HG02938 (cell line): ENCODE data around the gene OPRL1.
"Not testable (repeated sequence)": the region's sequence is repeated elsewhere in the genome, so short reads cannot be mapped to it uniquely, and the experiment has no call there.

Experiments
- ATAC-seq: cut with Tn5 transposase; IDR thresholded peaks from one replicate; pipeline ENCODE4 v1.9.1; 2021; ENCODE audit warnings: mild to moderate bottlenecking, moderate library complexity; ENCODE audit not compliant: unreplicated experiment

Gene OPRL1

DNA sequence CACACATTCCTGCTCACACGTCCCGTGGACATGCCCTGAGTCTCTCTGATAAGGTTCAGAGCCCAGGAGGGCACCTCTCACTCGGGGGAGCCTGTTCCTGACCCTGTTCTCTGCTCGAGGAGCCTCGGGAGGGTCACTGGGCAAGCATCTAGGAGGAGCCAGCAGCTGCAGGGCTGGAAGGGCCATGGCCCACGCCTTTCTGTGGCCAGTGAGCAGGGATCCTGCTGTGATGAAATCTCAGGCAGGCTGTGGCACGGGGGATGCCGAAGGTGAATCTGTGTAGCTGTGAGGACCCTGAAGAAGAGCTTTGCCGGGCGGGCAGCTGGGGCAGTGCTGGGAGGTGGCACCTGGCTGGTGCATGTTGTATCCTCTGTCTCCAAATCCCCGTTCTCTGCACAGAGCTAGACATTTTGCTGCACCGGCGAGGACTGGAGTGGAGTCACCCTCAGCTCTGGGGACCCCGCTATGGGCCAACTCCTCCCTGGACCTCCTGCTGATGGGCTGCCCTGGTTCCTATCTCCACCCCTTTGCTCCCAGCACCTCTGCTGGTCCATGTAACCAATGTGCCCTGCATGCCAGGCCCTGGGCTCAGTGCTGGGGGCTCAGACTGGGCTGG is 34.6 kb downstream of the OPRL1 start:
- ATAC-seq: no peak

DNA sequence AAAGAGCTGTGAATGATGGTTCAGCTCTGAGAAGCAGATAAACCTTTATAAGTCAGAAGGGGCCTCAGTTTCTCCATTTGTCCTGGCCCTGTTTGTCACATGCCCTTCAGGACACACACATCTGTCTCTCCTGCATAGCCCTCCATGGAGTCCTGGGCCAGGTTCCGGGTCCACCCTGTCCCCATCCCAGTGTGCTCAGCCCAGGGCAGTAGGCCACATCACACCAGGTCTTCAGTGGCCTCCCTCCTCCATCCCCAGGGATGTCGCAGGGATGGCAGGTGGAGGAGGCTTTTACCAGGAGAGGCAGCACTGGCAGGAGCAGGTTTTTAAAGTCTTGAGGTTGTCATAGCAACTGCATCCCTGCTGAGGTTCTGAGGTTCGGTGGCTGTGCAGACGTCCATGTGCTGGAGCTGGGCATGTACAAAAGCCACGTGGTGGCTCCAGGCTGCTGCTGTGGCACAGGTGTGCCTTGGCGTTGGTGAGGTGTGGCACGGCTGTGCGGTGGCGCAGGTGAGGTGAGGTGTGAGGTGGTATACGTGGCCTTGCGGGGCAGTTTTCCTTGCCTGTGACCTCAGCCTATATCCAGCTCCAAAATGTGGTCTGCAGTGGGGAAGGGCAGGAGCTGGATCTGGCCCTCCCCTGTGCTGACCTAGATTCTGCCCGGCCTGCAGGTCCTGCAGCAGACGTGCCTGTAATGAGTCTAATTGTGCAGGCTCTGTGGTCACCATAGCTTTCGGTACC is 35.5 kb downstream of the OPRL1 start:
- ATAC-seq: no peak

DNA sequence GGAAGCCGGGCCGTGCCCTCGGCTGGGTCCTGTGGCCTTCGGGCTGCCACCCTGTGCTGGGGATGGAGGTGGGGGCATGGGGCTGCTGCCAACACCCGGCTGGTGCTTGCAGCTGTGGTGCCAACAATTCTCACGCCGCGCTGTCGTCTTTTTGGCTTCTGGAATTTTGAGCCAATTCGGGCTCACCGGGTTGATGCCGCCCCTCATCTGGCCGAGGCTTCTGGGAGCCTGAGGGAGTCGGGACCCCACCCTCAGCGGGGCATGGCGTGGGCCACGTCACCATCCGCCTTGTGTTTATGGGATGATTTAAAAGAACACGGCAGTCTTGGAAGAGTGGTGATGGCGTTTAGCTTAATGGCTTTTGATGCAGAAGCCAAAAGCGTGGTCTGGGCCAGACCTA is 36.1 kb downstream of the OPRL1 start:
- no peak for ATAC-seq

DNA sequence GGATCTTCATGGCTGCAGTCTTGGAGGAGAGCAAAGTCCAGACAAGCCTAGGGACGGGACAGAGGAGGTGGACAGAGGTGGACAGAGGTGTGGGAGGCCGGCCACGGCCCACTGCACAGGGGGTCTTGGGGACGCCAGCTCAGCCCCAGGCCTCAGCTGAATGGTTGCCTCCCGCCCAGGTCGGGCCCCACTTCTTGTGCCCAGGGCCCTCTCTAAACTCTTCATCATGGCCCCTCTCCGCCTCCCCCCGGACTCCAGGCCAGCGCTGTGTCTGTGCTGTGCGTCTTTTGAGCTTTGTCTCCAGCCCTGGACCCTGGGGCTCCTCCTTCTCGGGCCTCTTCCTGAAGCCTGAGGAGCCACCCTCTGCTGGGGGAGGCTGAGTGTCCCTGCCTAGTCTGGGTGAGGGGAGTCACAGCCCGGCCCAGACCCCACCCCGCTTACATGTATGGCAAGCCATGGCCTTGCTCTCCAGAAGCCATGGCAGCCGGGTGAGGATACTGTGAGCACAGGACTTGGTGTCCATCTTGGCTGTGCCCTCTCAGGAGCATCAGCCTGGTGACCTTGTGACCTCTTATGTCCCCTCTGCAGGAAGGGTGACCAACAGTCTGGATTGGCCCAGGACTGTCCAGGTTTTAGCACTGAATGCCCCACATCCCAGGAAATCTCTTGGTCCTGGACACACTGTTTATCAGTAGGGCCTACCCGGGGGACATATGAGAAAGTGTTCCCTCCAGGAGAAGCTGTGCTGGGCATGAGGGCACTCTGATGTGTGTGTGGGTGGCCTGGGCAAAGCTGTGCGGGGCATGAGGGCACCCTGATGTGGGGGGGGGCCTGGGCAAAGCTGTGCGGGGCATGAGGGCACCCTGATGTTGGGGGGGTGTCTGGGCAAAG is 36.9 kb downstream of the OPRL1 start:
- ATAC-seq: no peak

DNA sequence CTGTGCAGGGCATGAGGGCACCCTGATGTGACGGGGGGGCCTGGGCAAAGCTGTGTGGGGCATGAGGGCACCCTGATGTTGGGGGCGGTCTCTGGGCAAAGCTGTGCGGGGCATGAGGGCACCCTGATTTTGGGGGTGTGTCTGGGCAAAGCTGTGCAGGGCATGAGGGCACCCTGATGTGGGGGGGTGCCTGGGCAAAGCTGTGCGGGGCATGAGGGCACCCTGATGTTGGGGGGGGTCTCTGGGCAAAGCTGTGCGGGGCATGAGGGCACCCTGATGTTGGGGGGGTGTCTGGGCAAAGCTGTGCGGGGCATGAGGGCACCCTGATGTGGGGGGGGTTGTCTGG is 37.5 kb downstream of the OPRL1 start:
- ATAC-seq: not testable (repeated sequence)

DNA sequence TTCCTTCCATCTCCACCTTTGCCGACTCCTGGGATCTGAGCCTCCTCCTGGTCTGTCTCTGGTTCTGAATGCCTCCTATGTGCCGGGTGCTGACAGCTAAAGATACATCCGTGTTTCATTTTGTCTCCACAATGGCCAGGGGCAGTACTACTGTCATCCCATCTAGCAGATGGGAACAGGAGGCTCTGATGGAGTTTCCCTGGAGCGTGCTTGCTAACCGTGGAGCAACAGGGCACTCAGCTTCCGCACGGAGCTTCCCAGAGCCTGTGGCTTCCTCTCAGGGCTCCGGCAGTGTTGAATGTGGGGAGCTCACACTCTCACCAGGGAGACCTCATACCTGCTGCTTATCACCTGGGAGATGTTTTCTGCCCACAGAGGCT is 39.4 kb downstream of the OPRL1 start:
- ATAC-seq: no peak

DNA sequence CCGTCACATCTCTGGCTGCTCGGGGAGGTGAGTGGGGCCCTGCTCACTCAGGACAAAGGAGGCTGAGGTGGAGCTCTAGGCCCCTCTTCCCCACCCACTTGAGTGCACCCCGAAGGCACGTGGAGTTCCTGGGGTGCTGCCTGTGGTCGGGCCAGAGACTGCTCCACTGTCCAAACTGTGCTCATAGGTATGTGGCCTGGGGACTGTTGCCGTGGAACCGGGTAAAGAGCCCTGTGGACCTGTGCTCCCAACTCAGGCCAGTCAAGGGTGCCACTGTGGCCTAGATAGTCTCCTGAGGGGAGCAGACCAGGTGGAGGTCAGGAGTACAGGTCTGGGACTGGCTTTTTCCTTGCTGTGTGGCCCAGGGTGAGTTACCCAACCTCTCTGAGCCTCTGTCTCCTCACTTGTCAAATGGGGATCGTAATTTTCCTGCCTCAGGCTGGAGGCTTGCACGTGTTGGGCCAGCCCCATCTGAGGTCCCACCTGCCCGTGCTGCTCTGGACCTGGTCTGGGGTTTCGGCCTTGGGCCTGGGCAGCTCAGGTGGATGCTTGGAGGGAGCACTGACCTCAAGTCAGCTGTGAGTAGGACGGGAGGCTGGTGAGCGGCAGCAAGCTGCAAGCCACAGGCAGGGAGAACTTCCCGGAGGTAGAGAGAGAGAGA is 39.9 kb downstream of the OPRL1 start:
- no peak for ATAC-seq

DNA sequence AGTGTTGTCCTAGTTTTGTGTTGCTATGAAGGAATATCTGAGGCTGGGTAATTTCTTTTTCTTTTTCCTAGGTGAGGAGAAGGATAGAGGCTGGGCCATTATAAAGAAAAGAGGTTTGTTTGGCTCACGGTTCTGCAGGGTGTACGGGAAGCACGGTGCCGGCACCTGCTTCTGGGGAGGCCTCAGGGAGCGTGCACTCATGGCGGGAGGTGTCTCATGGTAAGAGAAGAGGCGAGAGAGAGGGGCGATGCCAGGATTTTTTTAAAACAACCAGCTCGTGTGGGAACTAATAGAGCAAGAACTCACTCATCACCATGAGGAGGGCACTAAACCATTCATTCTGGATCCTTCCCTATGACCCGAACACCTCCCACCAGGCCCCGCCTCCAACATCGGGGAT is 41.7 kb downstream of the OPRL1 start:
- no peak for ATAC-seq

DNA sequence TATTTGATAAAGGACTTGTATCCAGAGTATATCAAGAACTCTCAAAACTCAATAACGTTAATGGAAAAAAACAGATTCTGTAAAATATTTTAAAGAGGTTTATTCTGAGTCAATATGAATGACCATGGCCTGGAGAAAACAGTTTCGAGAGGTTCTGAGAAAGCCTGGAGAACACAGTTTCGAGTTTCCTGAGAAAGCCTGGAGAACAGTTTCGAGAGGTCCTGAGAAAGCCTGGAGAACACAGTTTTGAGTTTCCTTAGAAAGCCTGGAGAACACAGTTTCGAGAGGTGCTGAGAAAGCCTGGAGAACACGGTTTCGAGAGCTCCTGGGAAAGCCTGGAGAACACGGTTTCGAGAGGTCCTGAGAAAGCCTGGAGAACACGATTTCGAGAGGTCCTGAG is 43.0 kb downstream of the OPRL1 start:
- ATAC-seq: not testable (repeated sequence)

DNA sequence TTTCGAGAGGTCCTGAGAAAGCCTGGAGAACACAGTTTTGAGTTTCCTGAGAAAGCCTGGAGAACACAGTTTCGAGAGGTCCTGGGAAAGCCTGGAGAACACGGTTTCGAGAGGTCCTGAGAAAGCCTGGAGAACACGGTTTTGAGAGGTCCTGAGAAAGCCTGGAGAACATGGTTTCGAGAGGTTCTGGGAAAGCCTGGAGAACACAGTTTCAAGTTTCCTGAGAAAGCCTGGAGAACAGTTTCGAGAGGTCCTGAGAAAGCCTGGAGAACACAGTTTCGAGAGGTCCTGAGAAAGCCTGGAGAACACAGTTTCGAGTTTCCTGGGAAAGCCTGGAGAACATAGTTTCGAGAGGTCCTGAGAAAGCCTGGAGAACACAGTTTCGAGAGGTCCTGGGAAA is 43.6 kb downstream of the OPRL1 start:
- not testable (repeated sequence) for ATAC-seq

DNA sequence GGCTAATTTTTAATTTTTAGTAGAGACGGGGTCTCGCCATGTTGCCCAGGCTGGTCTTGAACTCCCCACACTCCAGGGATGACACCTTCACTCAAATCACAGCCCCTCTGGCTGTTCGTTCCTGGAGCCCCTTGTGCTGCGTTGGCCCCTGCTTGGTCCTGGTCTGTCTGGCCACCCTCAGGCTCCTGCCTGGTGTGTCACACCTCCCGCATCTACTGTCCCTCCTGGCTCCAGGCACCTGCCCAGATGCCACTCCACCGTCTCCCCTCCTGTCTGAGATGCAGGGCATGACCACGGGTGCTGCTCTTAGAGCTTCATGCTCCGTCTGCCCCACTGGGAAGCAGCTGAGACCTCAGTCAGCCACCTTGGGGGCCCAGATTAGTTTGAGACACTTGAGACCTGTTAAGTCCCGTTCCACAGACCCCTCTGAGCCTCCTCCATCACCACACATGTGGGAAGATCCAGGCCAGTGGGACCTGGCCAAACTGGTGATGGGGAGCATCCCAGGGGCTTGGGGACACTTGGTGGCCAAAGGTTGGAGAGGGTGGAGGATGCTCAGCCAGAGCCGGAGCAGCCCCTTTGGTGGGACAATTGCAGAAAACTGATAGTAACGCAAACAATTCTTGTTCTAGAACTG is 49.4 kb downstream of the OPRL1 start:
- ATAC-seq: no peak

DNA sequence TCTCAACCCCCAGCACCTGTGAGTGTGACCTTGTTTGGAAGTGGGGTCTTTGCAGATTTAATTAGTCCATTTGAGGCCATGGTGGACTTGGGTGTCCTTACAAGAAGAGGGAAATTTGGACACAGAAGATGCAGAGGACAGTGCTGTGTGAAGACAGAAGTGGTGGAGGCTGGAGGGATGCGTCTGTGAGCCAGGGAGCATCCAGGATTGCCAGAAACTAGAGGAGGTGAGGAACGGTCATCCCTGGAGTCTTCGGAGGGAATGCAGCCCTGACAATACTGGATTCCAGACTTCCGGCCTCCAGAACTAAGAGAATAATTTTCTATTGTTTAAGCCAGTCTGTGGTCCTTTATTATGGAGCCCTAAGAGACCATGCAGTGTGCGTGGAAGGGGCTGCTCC is 50.4 kb downstream of the OPRL1 start:
- no peak for ATAC-seq

DNA sequence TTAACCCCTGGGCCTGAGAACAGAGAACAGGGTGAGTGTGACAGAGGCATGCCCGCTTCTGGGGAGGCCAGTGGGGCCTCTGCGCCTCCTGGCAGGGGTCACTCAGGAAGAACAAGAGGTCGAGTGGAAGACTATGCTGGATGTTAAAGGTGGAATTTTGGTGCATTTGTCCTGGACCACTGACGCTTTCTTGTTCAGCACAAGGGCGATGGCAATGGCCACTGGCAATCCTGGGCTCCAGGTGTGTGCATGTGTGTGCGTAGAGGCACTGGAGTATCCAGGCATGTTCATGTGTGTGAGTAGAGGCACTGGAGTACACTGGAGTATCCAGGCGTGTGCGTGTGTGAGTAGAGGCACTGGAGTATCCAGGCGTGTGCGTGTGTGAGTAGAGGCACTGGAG is 51.0 kb downstream of the OPRL1 start:
- no peak for ATAC-seq

DNA sequence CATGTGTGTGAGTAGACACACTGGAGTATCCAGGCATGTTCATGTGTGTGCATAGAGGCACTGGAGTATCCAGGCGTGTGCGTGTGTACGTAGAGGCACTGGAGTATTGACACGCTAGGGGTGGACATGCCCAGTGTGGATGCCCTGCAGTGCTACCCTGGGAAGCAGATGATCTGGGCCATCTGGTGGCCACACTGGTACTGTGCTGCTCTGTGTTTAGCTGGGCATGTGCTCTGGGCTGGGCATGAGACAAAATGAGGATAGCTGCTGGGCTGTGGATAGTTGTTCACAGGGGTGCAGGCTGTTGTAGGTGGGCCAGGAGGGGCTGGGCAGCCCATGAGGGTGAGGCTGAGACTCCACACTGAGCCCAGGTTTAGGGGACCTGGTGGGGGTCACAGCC is 51.5 kb downstream of the OPRL1 start:
- no peak for ATAC-seq

DNA sequence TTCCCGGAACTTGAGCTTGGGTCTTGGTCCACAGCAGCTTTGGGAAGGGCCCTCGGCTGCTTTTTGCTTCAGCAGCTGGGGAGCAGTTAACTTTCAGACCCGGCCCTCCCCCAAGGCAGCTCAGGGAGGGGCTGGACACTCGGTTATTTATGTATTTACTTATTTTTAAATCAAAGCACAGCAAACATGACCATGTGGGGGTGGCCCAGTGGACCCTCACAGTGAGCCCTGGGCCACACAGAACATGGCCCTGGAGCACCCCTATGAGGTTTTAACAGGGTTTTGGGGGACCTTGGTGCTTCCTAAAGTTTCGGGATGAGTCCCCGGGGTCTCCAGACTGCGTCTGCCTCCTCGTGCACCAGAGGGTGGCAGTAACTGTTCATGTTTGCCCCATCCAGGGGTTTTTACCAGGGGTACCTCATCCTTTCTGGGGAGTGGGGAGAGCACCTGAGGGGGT is 54.1 kb downstream of the OPRL1 start:
- no peak for ATAC-seq

DNA sequence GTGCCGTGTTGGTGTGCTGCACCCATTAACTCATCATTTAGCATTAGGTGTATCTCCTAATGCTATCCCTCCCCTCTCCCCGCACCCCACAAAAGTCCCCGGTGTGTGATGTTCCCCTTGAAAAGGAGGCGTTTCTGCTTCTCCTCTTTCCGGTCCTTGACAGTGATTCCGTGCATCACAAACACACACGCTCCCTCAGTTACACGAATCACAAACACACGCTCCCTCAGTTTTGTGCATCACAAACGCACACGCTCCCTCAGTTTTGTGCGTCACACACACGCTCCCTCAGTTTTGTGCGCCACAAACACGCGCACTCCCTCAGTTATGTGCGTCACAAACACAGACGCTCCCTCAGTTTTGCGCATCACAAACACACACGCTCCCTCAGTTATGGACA is 54.9 kb downstream of the OPRL1 start:
- ATAC-seq: not testable (repeated sequence)

DNA sequence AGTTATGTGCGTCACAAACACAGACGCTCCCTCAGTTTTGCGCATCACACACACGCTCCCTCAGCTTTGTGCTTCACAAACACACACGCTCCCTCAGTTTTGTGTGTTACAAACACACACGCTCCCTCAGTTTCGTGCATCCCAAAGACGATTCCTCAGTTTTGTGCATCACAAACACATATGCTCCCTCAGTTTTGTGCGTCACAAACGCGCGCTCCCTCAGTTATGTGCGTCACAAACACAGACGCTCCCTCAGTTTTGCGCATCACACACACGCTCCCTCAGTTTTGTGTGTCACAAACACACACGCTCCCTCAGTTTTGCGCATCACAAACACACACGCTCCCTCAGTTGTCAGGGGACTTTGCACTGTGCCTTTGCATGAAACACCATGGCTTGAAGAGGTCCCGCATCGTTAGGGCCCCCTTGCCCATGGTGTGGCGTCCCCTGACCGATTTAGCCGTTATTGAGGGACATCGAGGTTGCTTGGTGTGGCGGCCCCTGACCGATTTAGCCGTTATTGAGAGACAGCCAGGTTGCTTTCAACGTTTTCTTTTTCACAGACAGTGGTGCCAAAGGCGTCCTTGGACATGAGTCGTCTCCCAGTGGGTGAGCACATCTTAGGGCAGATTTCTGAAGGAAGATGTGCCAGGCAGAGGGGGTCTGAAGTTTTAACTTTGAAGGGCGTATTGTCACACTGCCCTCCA is 56.3 kb downstream of the OPRL1 start:
- ATAC-seq: no peak

DNA sequence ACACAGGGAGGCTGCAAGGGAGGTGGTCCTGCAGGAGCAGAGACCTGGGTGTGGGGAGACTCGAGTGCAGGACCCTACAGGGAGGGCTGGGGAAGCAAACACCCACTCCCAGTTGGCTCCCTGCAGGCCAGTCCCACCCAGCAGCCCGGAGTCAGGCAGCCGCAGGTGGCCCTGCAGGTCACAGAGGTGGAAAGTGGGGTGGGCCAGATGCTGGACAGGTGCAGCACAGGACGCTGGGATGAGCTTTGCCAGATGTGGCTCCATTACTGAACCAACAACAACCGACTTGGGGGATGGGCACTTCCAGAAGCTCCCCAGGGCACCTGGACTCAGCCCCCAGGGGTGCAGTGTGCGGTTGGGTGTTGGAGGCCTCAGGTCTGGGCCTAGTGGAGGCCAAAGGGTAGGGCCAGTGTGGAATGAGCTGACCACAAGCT is 57.7 kb downstream of the OPRL1 start:
- no peak for ATAC-seq

DNA sequence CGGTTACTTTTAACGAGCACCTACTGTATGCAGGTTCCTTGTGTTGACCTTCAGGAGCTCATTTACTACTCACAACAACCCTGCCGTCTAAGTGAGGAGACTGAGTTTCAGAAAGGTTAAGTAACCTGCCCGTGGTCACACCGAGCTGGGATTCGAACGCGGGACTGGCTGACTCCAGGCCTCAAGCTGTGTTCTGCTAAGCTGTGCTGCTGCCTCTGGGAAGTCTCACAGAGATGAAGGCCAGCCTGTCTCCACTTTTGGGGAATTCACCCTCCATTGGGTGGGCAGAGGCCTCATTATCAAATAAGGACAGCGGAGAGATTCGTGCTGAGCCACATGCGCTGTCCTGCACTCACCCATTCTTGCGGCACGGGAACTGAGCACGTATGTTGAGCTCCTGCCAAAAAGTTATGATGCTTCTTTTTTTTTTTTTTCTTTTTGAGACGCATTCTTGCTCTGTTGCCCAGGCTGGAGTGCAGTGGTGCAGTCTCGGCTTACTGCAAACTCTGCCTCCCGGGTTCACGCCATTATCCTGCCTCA is 58.5 kb downstream of the OPRL1 start:
- no peak for ATAC-seq
